Measurements from ENCODE around the gene RAD21L1.

RAD21L1 gene

DNA sequence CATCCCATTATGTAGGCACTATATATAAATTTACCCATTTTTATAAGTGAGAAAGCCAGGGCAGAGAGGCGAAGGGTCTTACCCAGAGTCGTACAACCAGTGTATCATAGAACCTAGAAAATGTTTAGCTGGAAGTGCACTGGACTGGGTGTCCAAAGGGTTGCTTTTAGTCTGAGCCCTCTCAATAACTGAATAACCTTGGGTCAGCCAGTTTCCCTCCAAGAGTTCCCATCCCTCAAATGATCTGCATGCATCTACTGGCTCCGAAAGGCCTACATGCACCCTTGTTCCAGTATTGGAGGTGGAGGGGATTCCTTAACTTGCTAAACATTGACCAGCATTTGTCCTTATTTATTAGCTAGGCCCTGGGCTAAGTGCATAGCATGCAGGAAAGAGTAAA lies 44.0 kb downstream of the RAD21L1 start:
- Histone ChIP-seq H3K27me3 (ENCODE audit: control insufficient read depth in 1 of 2, insufficient read depth in 2 of 2, low read length in 2 of 2) (no peaks in the 10 kb centered on the region), H3K9me3 (ENCODE audit: control insufficient read depth in 2 of 2, low read length in 2 of 2) (no peaks in the 10 kb centered on the region), H3K4me1 (ENCODE audit: control insufficient read depth, insufficient read depth, low read length) (peaks cover 12% of the 10 kb centered on the region), H3K4me3 (ENCODE audit: low read length in 2 of 2) (no peak overlapping the region), H3K9ac (ENCODE audit: low read length in 2 of 2) (no peak overlapping the region), H3K36me3 (ENCODE audit: control insufficient read depth in 2 of 2, insufficient read depth in 2 of 2, low read length in 2 of 2) (peaks cover 0 to 6% of the 10 kb centered on the region in 2 donors), H3K27ac (ENCODE audit: low read length) (no peak overlapping the region)

DNA sequence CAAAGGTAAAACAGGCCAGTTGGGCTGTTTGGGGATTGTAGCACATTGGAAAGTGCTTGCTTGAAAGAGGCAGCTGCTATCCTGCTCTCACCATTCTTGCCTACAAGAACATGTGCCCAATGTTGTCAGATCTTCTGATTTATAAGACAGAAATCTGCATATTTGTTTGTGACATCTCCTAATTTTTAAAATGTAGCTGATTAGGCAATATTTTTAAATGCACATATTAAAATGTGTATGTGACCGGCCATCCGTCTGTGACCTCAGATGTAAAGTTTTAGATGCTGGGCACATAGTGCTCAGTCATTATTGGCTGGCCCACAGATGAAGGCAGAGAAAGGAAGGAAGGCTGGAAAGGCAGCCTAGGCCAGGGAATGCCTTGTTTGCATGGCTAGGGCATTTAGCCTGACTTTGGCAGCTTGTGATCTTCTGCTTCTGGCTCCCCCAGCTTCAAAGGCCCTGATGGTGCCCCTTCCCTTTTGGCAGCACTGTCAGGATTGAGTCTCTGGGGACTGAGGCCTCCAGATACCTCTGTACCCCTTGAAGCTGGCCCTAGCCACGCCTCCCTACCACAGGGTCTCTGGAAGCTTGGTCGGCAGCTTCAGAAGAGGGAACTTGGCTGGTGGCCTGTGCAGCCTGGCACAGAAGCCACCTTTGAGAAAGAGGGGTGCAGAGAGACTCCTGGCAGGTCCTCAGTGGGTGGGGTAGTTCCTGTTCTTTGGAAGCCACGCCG lies 46.7 kb downstream of the RAD21L1 start:
- Histone ChIP-seq H3K9me3 (ENCODE audit: control insufficient read depth in 2 of 2, low read length in 2 of 2) (no peaks in the 10 kb centered on the region), H3K27me3 (ENCODE audit: control insufficient read depth in 1 of 2, insufficient read depth in 2 of 2, low read length in 2 of 2) (no peaks in the 10 kb centered on the region), H3K4me1 (ENCODE audit: control insufficient read depth, insufficient read depth, low read length) (peaks cover 2% of the 10 kb centered on the region), H3K27ac (ENCODE audit: low read length) (no peak overlapping the region), H3K9ac (ENCODE audit: low read length in 2 of 2) (no peak overlapping the region), H3K36me3 (ENCODE audit: control insufficient read depth in 2 of 2, insufficient read depth in 2 of 2, low read length in 2 of 2) (peaks cover 0 to 6% of the 10 kb centered on the region in 2 donors), H3K4me3 (ENCODE audit: low read length in 2 of 2) (no peak overlapping the region)

DNA sequence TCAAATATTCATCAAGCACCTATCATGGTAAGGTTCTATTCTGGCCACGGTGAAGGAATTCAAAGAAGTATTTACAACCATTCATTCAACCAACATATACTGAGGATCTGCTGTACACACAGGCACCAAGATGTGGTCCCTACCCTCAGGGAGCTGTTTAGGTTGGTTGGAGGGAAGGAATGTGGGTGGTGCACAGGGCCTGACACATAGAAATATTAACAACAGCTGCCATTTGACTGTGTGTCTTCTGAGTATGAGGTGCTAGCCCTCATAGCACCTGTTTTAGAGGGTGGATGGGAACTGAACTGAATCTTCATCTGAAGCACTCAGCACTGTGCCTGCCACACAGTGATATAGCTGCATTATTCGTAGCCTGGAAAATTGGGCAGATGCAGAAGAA lies 47.5 kb downstream of the RAD21L1 start:
- Histone ChIP-seq H3K4me3 (ENCODE audit: low read length in 2 of 2) (no peak overlapping the region), H3K4me1 (ENCODE audit: control insufficient read depth, insufficient read depth, low read length) (no peaks in the 10 kb centered on the region), H3K36me3 (ENCODE audit: control insufficient read depth in 2 of 2, insufficient read depth in 2 of 2, low read length in 2 of 2) (peaks cover 0 to 6% of the 10 kb centered on the region in 2 donors), H3K9me3 (ENCODE audit: control insufficient read depth in 2 of 2, low read length in 2 of 2) (no peaks in the 10 kb centered on the region), H3K27ac (ENCODE audit: low read length) (no peak overlapping the region), H3K27me3 (ENCODE audit: control insufficient read depth in 1 of 2, insufficient read depth in 2 of 2, low read length in 2 of 2) (no peaks in the 10 kb centered on the region), H3K9ac (ENCODE audit: low read length in 2 of 2) (no peak overlapping the region)

GRCh38 chr20:1274485-1275311 lies 48.9 kb downstream of the RAD21L1 start:
- no peaks in the 10 kb centered on the region for H3K4me1 ChIP-seq (ENCODE audit: control insufficient read depth, insufficient read depth, low read length)
- H3K36me3 ChIP-seq (ENCODE audit: control insufficient read depth in 2 of 2, insufficient read depth in 2 of 2, low read length in 2 of 2): peaks cover 0 to 3% of the 10 kb centered on the region in 2 donors
- no peaks in the 10 kb centered on the region for H3K27me3 ChIP-seq (ENCODE audit: control insufficient read depth in 1 of 2, insufficient read depth in 2 of 2, low read length in 2 of 2)
- no peaks in the 10 kb centered on the region for H3K9me3 ChIP-seq (ENCODE audit: control insufficient read depth in 2 of 2, low read length in 2 of 2)
- no peak overlapping the region for H3K27ac ChIP-seq (ENCODE audit: low read length)
- no peak overlapping the region for H3K9ac ChIP-seq (ENCODE audit: low read length in 2 of 2)
- no peak overlapping the region for H3K4me3 ChIP-seq (ENCODE audit: low read length in 2 of 2)

GRCh38 chr20:1275919-1276318 lies 50.1 kb downstream of the RAD21L1 start:
- no peak overlapping the region for H3K27ac ChIP-seq (ENCODE audit: low read length)
- H3K9ac ChIP-seq (ENCODE audit: low read length in 2 of 2): no peak overlapping the region
- H3K9me3 ChIP-seq (ENCODE audit: control insufficient read depth in 2 of 2, low read length in 2 of 2): no peaks in the 10 kb centered on the region
- no peak overlapping the region for H3K4me3 ChIP-seq (ENCODE audit: low read length in 2 of 2)
- H3K36me3 ChIP-seq (ENCODE audit: control insufficient read depth in 2 of 2, insufficient read depth in 2 of 2, low read length in 2 of 2): peaks cover 0 to 6% of the 10 kb centered on the region in 2 donors
- no peaks in the 10 kb centered on the region for H3K27me3 ChIP-seq (ENCODE audit: control insufficient read depth in 1 of 2, insufficient read depth in 2 of 2, low read length in 2 of 2)
- H3K4me1 ChIP-seq (ENCODE audit: control insufficient read depth, insufficient read depth, low read length): no peaks in the 10 kb centered on the region

- Histone ChIP-seq H3K27ac (ENCODE audit: low read length) (no peak overlapping the region), H3K27me3 (ENCODE audit: control insufficient read depth in 1 of 2, insufficient read depth in 2 of 2, low read length in 2 of 2) (no peaks in the 10 kb centered on the region), H3K9me3 (ENCODE audit: control insufficient read depth in 2 of 2, low read length in 2 of 2) (no peaks in the 10 kb centered on the region), H3K4me1 (ENCODE audit: control insufficient read depth, insufficient read depth, low read length) (no peaks in the 10 kb centered on the region), H3K4me3 (ENCODE audit: low read length in 2 of 2) (no peak overlapping the region), H3K9ac (ENCODE audit: low read length in 2 of 2) (no peak overlapping the region), H3K36me3 (ENCODE audit: control insufficient read depth in 2 of 2, insufficient read depth in 2 of 2, low read length in 2 of 2) (peaks cover 0 to 6% of the 10 kb centered on the region in 2 donors)
Measured at GRCh38 chr20:1277529-1278322, 51.9 kb downstream of the RAD21L1 start.

DNA sequence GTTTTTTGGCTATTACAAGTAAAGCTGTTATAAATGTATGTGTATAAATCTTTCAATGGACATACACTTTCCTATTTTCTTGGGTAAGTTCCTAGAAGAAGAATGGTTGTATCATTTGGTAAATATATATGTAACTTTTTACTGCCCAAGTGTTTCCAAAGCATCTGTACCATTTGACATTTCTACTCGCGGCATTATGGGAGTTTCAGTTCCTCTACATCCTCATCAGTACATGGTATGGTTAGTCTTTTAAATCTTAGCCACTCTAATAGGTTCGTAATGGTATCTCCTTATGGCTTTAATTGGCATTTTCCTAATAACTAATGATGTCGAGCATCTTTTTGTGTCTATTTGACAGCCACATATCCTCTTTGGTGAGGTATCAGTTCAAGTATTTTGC lies 53.1 kb downstream of the RAD21L1 start:
- H3K27me3 ChIP-seq (ENCODE audit: control insufficient read depth in 1 of 2, insufficient read depth in 2 of 2, low read length in 2 of 2): no peaks in the 10 kb centered on the region
- no peak overlapping the region for H3K4me3 ChIP-seq (ENCODE audit: low read length in 2 of 2)
- H3K9ac ChIP-seq (ENCODE audit: low read length in 2 of 2): no peak overlapping the region
- no peak overlapping the region for H3K27ac ChIP-seq (ENCODE audit: low read length)
- no peaks in the 10 kb centered on the region for H3K9me3 ChIP-seq (ENCODE audit: control insufficient read depth in 2 of 2, low read length in 2 of 2)
- H3K4me1 ChIP-seq (ENCODE audit: control insufficient read depth, insufficient read depth, low read length): no peaks in the 10 kb centered on the region
- H3K36me3 ChIP-seq (ENCODE audit: control insufficient read depth in 2 of 2, insufficient read depth in 2 of 2, low read length in 2 of 2): peaks cover 0 to 6% of the 10 kb centered on the region in 2 donors

- Histone ChIP-seq H3K9me3 (ENCODE audit: control insufficient read depth in 2 of 2, low read length in 2 of 2) (no peaks in the 10 kb centered on the region), H3K27ac (ENCODE audit: low read length) (no peak overlapping the region), H3K4me3 (ENCODE audit: low read length in 2 of 2) (no peak overlapping the region), H3K36me3 (ENCODE audit: control insufficient read depth in 2 of 2, insufficient read depth in 2 of 2, low read length in 2 of 2) (peaks cover 0 to 8% of the 10 kb centered on the region in 2 donors), H3K27me3 (ENCODE audit: control insufficient read depth in 1 of 2, insufficient read depth in 2 of 2, low read length in 2 of 2) (no peaks in the 10 kb centered on the region), H3K9ac (ENCODE audit: low read length in 2 of 2) (no peak overlapping the region), H3K4me1 (ENCODE audit: control insufficient read depth, insufficient read depth, low read length) (no peaks in the 10 kb centered on the region)
Measured at GRCh38 chr20:1280195-1281102, 54.6 kb downstream of the RAD21L1 start.

- Histone ChIP-seq H3K27ac (ENCODE audit: low read length) (no peak overlapping the region), H3K4me1 (ENCODE audit: control insufficient read depth, insufficient read depth, low read length) (no peaks in the 10 kb centered on the region), H3K27me3 (ENCODE audit: control insufficient read depth in 1 of 2, insufficient read depth in 2 of 2, low read length in 2 of 2) (no peaks in the 10 kb centered on the region), H3K4me3 (ENCODE audit: low read length in 2 of 2) (no peak overlapping the region), H3K36me3 (ENCODE audit: control insufficient read depth in 2 of 2, insufficient read depth in 2 of 2, low read length in 2 of 2) (peaks cover 0 to 8% of the 10 kb centered on the region in 2 donors), H3K9ac (ENCODE audit: low read length in 2 of 2) (no peak overlapping the region), H3K9me3 (ENCODE audit: control insufficient read depth in 2 of 2, low read length in 2 of 2) (no peaks in the 10 kb centered on the region)
Measured at GRCh38 chr20:1281279-1282057, 55.6 kb downstream of the RAD21L1 start.
